ENCODE measurements around the gene PSMA6. TPM values are rescaled to one million over a fixed set of nuclear protein-coding genes. Genes with fewer than 3 reads are reported as not detected.
A peak's percentile ranks its signal among the peaks of the same experiment; 100 is the strongest.

PSMA6 gene
- total RNA-seq, 1 experiment from 2014 or later, result 210 TPM

GRCh38 chr14:35331605-35332516, 39.7 kb downstream of the PSMA6 start:
- Mint-ChIP-seq H3K27me3 (ENCODE audit: low read depth) (no peaks in the 10 kb centered on the region), H3K27ac (peak overlapping the region; percentile 84; the same call in 1 of the 2 replicates), H3K9me3 (no peaks in the 10 kb centered on the region), H3K4me3 (no peak overlapping the region), H3K36me3 (no peaks in the 10 kb centered on the region), H3K4me1 (peaks cover 42% of the 10 kb centered on the region)
- no peak for DNase-seq (ENCODE audit: low spot score)
- ChIA-PET CTCF (interaction anchor here (1.0 to 2.3 kb wide), 2 partner anchors 72 to 82 kb away, joined by 3 to 10 read pairs; partner anchors contain the start of gene NFKBIA), POLR2A (interaction anchor here (0.6 to 2.1 kb wide), 3 partner anchors 10 to 31 kb away, joined by 3 to 5 read pairs (median 4); no protein-coding TSS in a partner anchor)
- TF ChIP-seq GABPB1 (CRISPR knock-in tag; IDR thresholded peaks at IDR 0.05) (peak; percentile 82), ETV6 (CRISPR knock-in tag; IDR thresholded peaks at IDR 0.05) (no peak), SP1 (CRISPR knock-in tag; conservative IDR thresholded peaks at IDR 0.05) (no peak)
- ATAC-seq, result peak; percentile 16

- CTCF ChIA-PET, result interaction anchor here (0.8 to 2.3 kb wide), 2 partner anchors 9 to 71 kb away, joined by 4 to 10 read pairs; partner anchors contain the start of gene NFKBIA
- Mint-ChIP-seq H3K4me1 (peaks cover 50% of the 10 kb centered on the region), H3K9me3 (no peaks in the 10 kb centered on the region), H3K27ac (peak overlapping the region; percentile 33; the same call in 1 of the 2 replicates), H3K4me3 (no peak overlapping the region), H3K27me3 (ENCODE audit: low read depth) (no peaks in the 10 kb centered on the region), H3K36me3 (no peaks in the 10 kb centered on the region)
- TF ChIP-seq IRF1 (CRISPR knock-in tag; IDR thresholded peaks at IDR 0.05) (no peak), E2F4 (CRISPR knock-in tag; IDR thresholded peaks at IDR 0.05; ENCODE audit: borderline replicate concordance, low read depth) (no peak), ZNF423 (CRISPR knock-in tag; IDR thresholded peaks at IDR 0.05) (no peak), MXD4 (CRISPR knock-in tag; IDR thresholded peaks at IDR 0.05; ENCODE audit: borderline replicate concordance) (no peak), PRDM15 (CRISPR knock-in tag; IDR thresholded peaks at IDR 0.05) (no peak), RELA (CRISPR knock-in tag; IDR thresholded peaks at IDR 0.05; ENCODE audit: borderline replicate concordance) (no peak), GABPB1 (CRISPR knock-in tag; IDR thresholded peaks at IDR 0.05) (no peak)
- ATAC-seq (no peak), DNase-seq (ENCODE audit: low spot score) (no peak)
- POLR2A ChIA-PET, result interaction anchor here (1.1 to 2.1 kb wide), 4 partner anchors 9 to 67 kb away, joined by 3 to 5 read pairs (median 4); partner anchors contain the start of gene PSMA6
Measured at GRCh38 chr14:35332517-35333263, 40.5 kb downstream of the PSMA6 start.

- peak; percentile 20 for DNase-seq (ENCODE audit: low spot score)
- no peaks in the 10 kb centered on the region for H3K36me3 Mint-ChIP-seq
- ATAC-seq, result no peak
- ChIA-PET CTCF (interaction anchor here (0.8 to 2.3 kb wide), 3 partner anchors 8 to 118 kb away, joined by 4 to 10 read pairs (median 4); partner anchors contain the start of gene NFKBIA), POLR2A (interaction anchor here (1.1 to 2.1 kb wide), 4 partner anchors 8 to 66 kb away, joined by 3 to 5 read pairs (median 4); partner anchors contain the start of gene PSMA6)
- no peaks in the 10 kb centered on the region for H3K9me3 Mint-ChIP-seq
- H3K4me3 Mint-ChIP-seq, result no peak overlapping the region
- H3K4me1 Mint-ChIP-seq, result peaks cover 54% of the 10 kb centered on the region
- no peaks in the 10 kb centered on the region for H3K27me3 Mint-ChIP-seq (ENCODE audit: low read depth)
- peak overlapping the region; percentile 11 for H3K27ac Mint-ChIP-seq
- TF ChIP-seq PRRX2 (CRISPR knock-in tag; IDR thresholded peaks at IDR 0.05) (no peak), USF2 (CRISPR knock-in tag; IDR thresholded peaks at IDR 0.05) (no peak), GRHL2 (CRISPR knock-in tag; IDR thresholded peaks at IDR 0.05; ENCODE audit: insufficient replicate concordance, severe bottlenecking) (no peak), AFF4 (CRISPR knock-in tag; IDR thresholded peaks at IDR 0.05; ENCODE audit: borderline replicate concordance) (no peak), SOX15 (CRISPR knock-in tag; IDR thresholded peaks at IDR 0.05) (no peak), ZNF138 (CRISPR knock-in tag; conservative IDR thresholded peaks at IDR 0.05) (no peak), E2F5 (CRISPR knock-in tag; IDR thresholded peaks at IDR 0.05) (no peak)
Measured at GRCh38 chr14:35333264-35333730, 41.1 kb downstream of the PSMA6 start.
